ENCODE measurements around the gene KCNE4.

- TF ChIP-seq POLR2A (IDR thresholded peaks at IDR 0.05; ENCODE audit: low read depth, low read length) (no peak), POLR2AphosphoS5 (IDR thresholded peaks at IDR 0.05; ENCODE audit: low read depth, low read length) (no peak)
Observed at GRCh38 chr2:223043164-223043941, 8.6 kb upstream of the KCNE4 start.

Data from GM12892 (cell line).